K562 (cell line): ENCODE measurements around the gene OSBPL10. TPM values are rescaled to one million over a fixed set of nuclear protein-coding genes. Genes with fewer than 3 reads are reported as not detected.

ENCODE experiments used
- ATAC-seq: fragments of 200-7000 bp; cut with Tn5 transposase; 3 replicates; pipeline ENCODE4 v1.9.1; 2020; ENCODE audit warnings: moderate library complexity
- BruUV-seq: library from RNA; stranded (reverse); fragments of 400-500 nt; replicated peaks from 2 replicates; lab custom pipeline; 2021; lab: Mats Ljungman, UMichigan
- CTCF ChIA-PET: fragments of 300-600 bp; formaldehyde crosslinking; extraction: SDS; loops from one replicate; lab custom pipeline; 2021; ENCODE audit warnings: low intra/inter-chr PET ratio; lab: Yijun Ruan, JAX
- POLR2A ChIA-PET: fragments of 300-600, 350-650 bp; sonication (Branson Sonifier 250); formaldehyde crosslinking; extraction: SDS; loops from one replicate; lab custom pipeline; 2021; ENCODE audit warnings: antibody characterized with exemption, inconsistent platforms; lab: Yijun Ruan, JAX
- DNase-seq, 4 experiments: peaks; one replicate each; pipeline versions ENCODE4 v3.0.0 to v3.0.0-alpha.2; 2011 to 2018; ENCODE audit warnings: low spot score in 3 of 4, mixed read lengths in 3 of 4; ENCODE audit errors: extremely low read depth in 1 of 4
- FAIRE-seq: peaks from 2 replicates; lab custom pipeline; 2011; peaks lifted over from hg19 to GRCh38; lab: Jason Lieb, UNC
- H2AFZ ChIP-seq: 2 replicates; pipeline ENCODE4 v1.6.0; 2011; ENCODE audit warnings: low read depth, low read length, control low read depth, inconsistent platforms
- H3K27ac ChIP-seq: fragments of 200-600 bp; 3 replicates; pipeline ENCODE4 v1.8.0; 2011; ENCODE audit warnings: low read depth, mild to moderate bottlenecking, control low read depth, inconsistent platforms, low read length, moderate library complexity, mixed read lengths; ENCODE audit errors: extremely low read depth
- H3K27me3 ChIP-seq, 2 experiments: fragments of 300-600 bp in 1 of 2; 2 replicates in 1 of 2; 3 replicates in 1 of 2; pipeline versions ENCODE4 v1.6.0 to v1.8.0; 2011; ENCODE audit warnings: inconsistent platforms in 2 of 2, low read length in 2 of 2, mild to moderate bottlenecking in 1 of 2, mixed read lengths in 1 of 2, moderate library complexity in 1 of 2; ENCODE audit not compliant: control insufficient read depth in 2 of 2, insufficient read depth in 2 of 2
- H3K36me3 ChIP-seq: fragments of 300-600 bp; 3 replicates; pipeline ENCODE4 v1.8.0; 2011; ENCODE audit warnings: mild to moderate bottlenecking, low read length, inconsistent platforms; ENCODE audit not compliant: control insufficient read depth, insufficient read depth
- H3K4me1 ChIP-seq, 2 experiments: fragments of 200-600 bp in 1 of 2; replicated peaks in 1 of 2; 2 replicates in 1 of 2; 3 replicates in 1 of 2; pipeline versions ENCODE4 v1.5.1 to v1.8.0; 2011; ENCODE audit warnings: inconsistent platforms in 2 of 2, low read length in 2 of 2, mild to moderate bottlenecking in 1 of 2, mixed read lengths in 1 of 2, moderate library complexity in 1 of 2; ENCODE audit not compliant: control insufficient read depth in 2 of 2, insufficient read depth in 2 of 2
- H3K4me2 ChIP-seq: 2 replicates; pipeline ENCODE4 v1.6.1; 2011; ENCODE audit warnings: low read length, control low read depth, inconsistent platforms, mixed read lengths; ENCODE audit not compliant: insufficient read depth
- H3K4me3 ChIP-seq: fragments of 200-600 bp; sonication (generic), shearing (Covaris generic); 2 replicates; pipeline ENCODE4 v1.5.1; 2016; ENCODE audit warnings: control low read depth, inconsistent platforms
- H3K79me2 ChIP-seq: fragments of 200-600 bp; 3 replicates; pipeline ENCODE4 v1.8.0; 2011; ENCODE audit warnings: low read length, inconsistent platforms; ENCODE audit not compliant: control insufficient read depth, insufficient read depth
- H3K9ac ChIP-seq, 2 experiments: 2 replicates each; pipeline versions ENCODE4 v1.6.0 to v1.6.1; 2011; ENCODE audit warnings: low read depth in 2 of 2, low read length in 2 of 2, control low read depth in 1 of 2, inconsistent platforms in 1 of 2, mild to moderate bottlenecking in 1 of 2, mixed read lengths in 1 of 2; ENCODE audit not compliant: insufficient read depth in 1 of 2
- H3K9me1 ChIP-seq: one replicate; pipeline ENCODE4 v1.6.0; 2011; ENCODE audit warnings: inconsistent platforms, mild to moderate bottlenecking, low read length, moderate library complexity; ENCODE audit not compliant: control insufficient read depth, insufficient read depth
- H3K9me3 ChIP-seq: replicated peaks from 2 replicates; pipeline ENCODE4 v1.5.1; 2011; ENCODE audit warnings: low read depth, low read length, inconsistent platforms; ENCODE audit not compliant: control insufficient read depth, insufficient read depth
- H4K20me1 ChIP-seq: replicated peaks from 2 replicates; pipeline ENCODE4 v1.6.1; 2011; ENCODE audit warnings: low read length, inconsistent platforms, mixed read lengths; ENCODE audit not compliant: control insufficient read depth, insufficient read depth
- BRD9 ChIP-seq: fragments of 450-650 bp; IDR thresholded peaks from 2 replicates; pipeline ENCODE4 v1.6.1; 2018; ENCODE audit warnings: low read depth; ENCODE audit not compliant: partially characterized antibody
- EP400 ChIP-seq: fragments of 450-650 bp; IDR thresholded peaks from 2 replicates; pipeline ENCODE4 v1.6.1; 2017; ENCODE audit warnings: antibody characterized with exemption, mild to moderate bottlenecking, moderate library complexity
- FOXP1 ChIP-seq: sonication (generic); formaldehyde crosslinking; IDR thresholded peaks from 2 replicates; pipeline ENCODE4 v1.8.0; 2022; ENCODE audit warnings: mild to moderate bottlenecking, missing genetic modification reagents
- HNRNPLL ChIP-seq: fragments of 200-400 bp; formaldehyde crosslinking; IDR thresholded peaks from 2 replicates; pipeline ENCODE4 v1.6.1; 2017; ENCODE audit warnings: low read length, low read depth, mild to moderate bottlenecking; ENCODE audit not compliant: poor library complexity, severe bottlenecking
- MCM5 ChIP-seq: fragments of 450-650 bp; IDR thresholded peaks from 2 replicates; pipeline ENCODE4 v1.6.1; 2016; ENCODE audit warnings: low read depth
- PTTG1 ChIP-seq: fragments of 450-650 bp; IDR thresholded peaks from 2 replicates; pipeline ENCODE4 v1.6.1; 2016; ENCODE audit warnings: low read depth, mild to moderate bottlenecking, missing genetic modification characterization, missing compliant biosample characterization
- RBM39 ChIP-seq: fragments of 200-400 bp; formaldehyde crosslinking; optimal IDR thresholded peaks from 2 replicates; pipeline ENCODE3; 2018; ENCODE audit warnings: low read depth, low read length
- RCOR1 ChIP-seq, 2 experiments: IDR thresholded peaks; 2 replicates each; pipeline ENCODE4 v1.6.1; 2012; ENCODE audit warnings: low read depth in 2 of 2, low read length in 2 of 2, borderline replicate concordance in 1 of 2, improper control_type of control experiment in 1 of 2
- RUNX1 ChIP-seq: sonication (generic); IDR thresholded peaks from 2 replicates; pipeline ENCODE4 v1.6.1; 2016; ENCODE audit warnings: antibody characterized with exemption, low read depth
- SRSF1 ChIP-seq: fragments of 200-400 bp; formaldehyde crosslinking; IDR thresholded peaks from 2 replicates; pipeline ENCODE4 v1.6.1; 2017; ENCODE audit warnings: mild to moderate bottlenecking, low read depth, low read length, moderate library complexity
- ZKSCAN3 ChIP-seq: fragments of 250-450 bp; sonication (Bioruptor Pico); IDR thresholded peaks from 2 replicates; pipeline ENCODE4 v1.4.0; 2020
- ZNF384 ChIP-seq: IDR thresholded peaks from 2 replicates; pipeline ENCODE4 v1.6.1; 2012; ENCODE audit warnings: low read depth, low read length, improper control_type of control experiment
- in situ Hi-C: fragments of 300-500 bp; cut with MboI; formaldehyde crosslinking; loops from 4 replicates; pipeline ENCODE4 v1.15.0; 2018; ENCODE audit warnings: inconsistent platforms, mixed read lengths
- intact Hi-C: fragments of 100-400 bp; cut with micrococcal nuclease; formaldehyde crosslinking; loops from 2 replicates; pipeline ENCODE4 v1.14.2; 2022
- polyA plus RNA-seq, 8 experiments: library from polyadenylated mRNA; depleted of rRNA in 4 of 8; stranded (reverse) in 5 of 8; unstranded in 3 of 8; fragments of >200 nt; fragmentation: Nextera tagmentation in 2 of 8; fragmentation: Illumina TruSeq in 1 of 8; extraction: Ambion mirVana in 2 of 8; extraction: Trizol in 1 of 8; gene quantifications; 2 replicates each; pipeline versions ENCODE4 v1.2.1 to v1.2.3, GENCODE V29; 2011 to 2014; ENCODE audit warnings: inconsistent platforms in 1 of 8, missing spikeins in 1 of 8
- total RNA-seq, 7 experiments: library from RNA; depleted of rRNA in 6 of 7; stranded (reverse); fragments of >200 nt in 6 of 7; fragmentation: Illumina TruSeq in 2 of 7; extraction: Trizol in 2 of 7; gene quantifications; 2 replicates each; pipeline versions ENCODE4 v1.2.1 to v1.2.3, GENCODE V29; 2011 to 2021; ENCODE audit warnings: low replicate concordance in 1 of 7
- TF ChIP-seq, protein P1 (sequence below): fragments of 450-650 bp; IDR thresholded peaks from 2 replicates; pipeline ENCODE4 v1.7.0; 2016; ENCODE audit warnings: borderline replicate concordance

The OSBPL10 gene
- total and polyA plus RNA-seq, 9 of the 15 experiments (the other 6 are each of a cell fraction or from before 2014, with no cell fraction given): 0.03 to 0.19 (median 0.14) TPM; not detected in 2

DNA sequence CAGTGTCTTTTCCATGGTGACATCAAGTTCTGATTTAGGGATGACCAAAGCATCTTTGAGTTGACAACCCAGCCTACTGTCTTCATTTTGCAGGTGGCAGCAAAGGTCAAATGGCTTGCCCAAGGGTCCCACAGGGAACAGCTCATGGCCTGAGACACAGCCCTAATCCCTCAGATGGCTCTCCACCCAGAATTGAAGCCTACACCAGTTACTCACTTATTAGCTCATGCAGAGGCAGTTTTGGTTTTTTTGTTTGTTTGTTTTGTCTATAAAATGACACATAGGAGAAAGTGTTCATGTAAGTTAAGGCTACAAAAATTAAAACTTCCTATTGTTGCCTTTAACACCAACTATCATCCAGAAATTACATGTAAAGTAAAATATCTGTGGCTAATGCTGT, 167.9 kb downstream of the OSBPL10 start:
- Histone ChIP-seq H3K4me2 (no peak overlapping the region), H3K36me3 (no peaks in the 10 kb centered on the region), H3K4me3 (no peak overlapping the region), H3K9me1 (no peaks in the 10 kb centered on the region), H2AFZ (no peak overlapping the region), H3K27me3 (peaks cover 3 to 37% of the 10 kb centered on the region in 2 experiments; a peak in 3 of 5 replicates), H3K79me2 (no peaks in the 10 kb centered on the region), H4K20me1 (no peaks in the 10 kb centered on the region), H3K9me3 (no peaks in the 10 kb centered on the region), H3K4me1 (no peaks in the 10 kb centered on the region), H3K9ac (no peak overlapping the region), H3K27ac (no peak overlapping the region)
- intact Hi-C loops (no loop called here), in situ Hi-C loops (no loop called here)
- BruUV-seq: no TSS peak
- ChIA-PET POLR2A (no interaction called here), CTCF (no interaction called here)
- ATAC-seq (no peak), FAIRE-seq (peak; percentile 23), DNase-seq (no peak)
- TF ChIP-seq PTTG1 (tag) (no peak), RUNX1 (no peak), RCOR1 (IDR thresholded peaks at IDR 0.05; ENCODE audit: borderline replicate concordance in 1 of 2, low read depth in 2 of 2, low read length in 2 of 2) (no peak), EP400 (no peak), ZNF384 (no peak), HNRNPLL (no peak), FOXP1 (no peak), BRD9 (no peak), RBM39 (no peak), SRSF1 (no peak), ZKSCAN3 (CRISPR knock-in tag) (no peak), MCM5 (no peak)
- TF ChIP-seq, protein P1, sequence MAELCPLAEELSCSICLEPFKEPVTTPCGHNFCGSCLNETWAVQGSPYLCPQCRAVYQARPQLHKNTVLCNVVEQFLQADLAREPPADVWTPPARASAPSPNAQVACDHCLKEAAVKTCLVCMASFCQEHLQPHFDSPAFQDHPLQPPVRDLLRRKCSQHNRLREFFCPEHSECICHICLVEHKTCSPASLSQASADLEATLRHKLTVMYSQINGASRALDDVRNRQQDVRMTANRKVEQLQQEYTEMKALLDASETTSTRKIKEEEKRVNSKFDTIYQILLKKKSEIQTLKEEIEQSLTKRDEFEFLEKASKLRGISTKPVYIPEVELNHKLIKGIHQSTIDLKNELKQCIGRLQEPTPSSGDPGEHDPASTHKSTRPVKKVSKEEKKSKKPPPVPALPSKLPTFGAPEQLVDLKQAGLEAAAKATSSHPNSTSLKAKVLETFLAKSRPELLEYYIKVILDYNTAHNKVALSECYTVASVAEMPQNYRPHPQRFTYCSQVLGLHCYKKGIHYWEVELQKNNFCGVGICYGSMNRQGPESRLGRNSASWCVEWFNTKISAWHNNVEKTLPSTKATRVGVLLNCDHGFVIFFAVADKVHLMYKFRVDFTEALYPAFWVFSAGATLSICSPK: no peak
